BE2C (cell line): ENCODE measurements around the gene WAPL.
"Not testable (repeated sequence)": the region's sequence is repeated elsewhere in the genome, so short reads cannot be mapped to it uniquely, and the experiment has no call there.

Experiments
- DNase-seq: peaks from one replicate; pipeline ENCODE4 v3.0.0-alpha.2; 2020
- H3K27me3 ChIP-seq: fragments of 250-450 bp; sonication (Bioruptor Pico); 2 replicates; pipeline ENCODE4 v1.5.1; 2020; ENCODE audit warnings: mild to moderate bottlenecking
- H3K36me3 ChIP-seq: fragments of 250-450 bp; sonication (Bioruptor Pico); 2 replicates; pipeline ENCODE4 v1.5.1; 2020; ENCODE audit warnings: mild to moderate bottlenecking
- H3K4me1 ChIP-seq: fragments of 250-450 bp; sonication (Bioruptor Pico); 2 replicates; pipeline ENCODE4 v1.5.1; 2020
- H3K4me3 ChIP-seq: 2 replicates; pipeline ENCODE4 v1.5.1; 2011; ENCODE audit warnings: low read depth, low read length
- H3K9me3 ChIP-seq: fragments of 250-450 bp; sonication (Bioruptor Pico); 2 replicates; pipeline ENCODE4 v1.5.1; 2020
- TF ChIP-seq, protein P1 (sequence below): IDR thresholded peaks from 2 replicates; pipeline ENCODE4 v1.5.1; 2012; ENCODE audit warnings: mild to moderate bottlenecking, low read depth, low read length

Gene WAPL

DNA sequence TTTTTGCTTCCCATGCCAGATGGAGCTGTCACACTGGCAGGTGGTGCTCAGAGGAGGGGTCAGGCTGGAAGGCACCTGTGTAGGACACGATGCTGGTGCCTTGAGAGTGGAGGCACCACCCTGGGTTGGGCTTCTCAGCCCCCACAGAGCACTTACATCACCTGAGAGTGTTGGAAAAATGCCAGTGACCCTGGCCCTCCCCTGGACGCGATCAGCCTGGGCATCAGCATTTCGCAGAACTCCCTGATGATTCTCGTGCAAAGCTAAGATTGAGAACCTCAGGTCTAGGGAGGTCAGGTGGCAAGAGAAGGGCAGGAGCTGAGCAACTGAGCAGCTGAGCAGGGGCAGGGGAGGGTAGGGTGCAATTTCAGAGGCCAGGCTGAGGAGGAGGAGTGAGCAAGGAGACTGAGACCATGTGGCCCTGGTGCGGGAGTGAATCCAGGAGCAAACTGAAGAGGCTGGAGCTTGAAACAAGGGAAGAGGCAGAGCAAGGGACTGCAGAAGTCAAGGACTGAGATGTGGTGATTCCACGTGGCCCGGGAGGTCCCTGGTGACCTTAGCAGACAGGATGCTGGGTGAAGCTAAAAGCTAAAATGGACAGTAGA, 130.3 kb downstream of the WAPL start:
- H3K4me3 ChIP-seq: no peak overlapping the region
- TF ChIP-seq, protein P1, sequence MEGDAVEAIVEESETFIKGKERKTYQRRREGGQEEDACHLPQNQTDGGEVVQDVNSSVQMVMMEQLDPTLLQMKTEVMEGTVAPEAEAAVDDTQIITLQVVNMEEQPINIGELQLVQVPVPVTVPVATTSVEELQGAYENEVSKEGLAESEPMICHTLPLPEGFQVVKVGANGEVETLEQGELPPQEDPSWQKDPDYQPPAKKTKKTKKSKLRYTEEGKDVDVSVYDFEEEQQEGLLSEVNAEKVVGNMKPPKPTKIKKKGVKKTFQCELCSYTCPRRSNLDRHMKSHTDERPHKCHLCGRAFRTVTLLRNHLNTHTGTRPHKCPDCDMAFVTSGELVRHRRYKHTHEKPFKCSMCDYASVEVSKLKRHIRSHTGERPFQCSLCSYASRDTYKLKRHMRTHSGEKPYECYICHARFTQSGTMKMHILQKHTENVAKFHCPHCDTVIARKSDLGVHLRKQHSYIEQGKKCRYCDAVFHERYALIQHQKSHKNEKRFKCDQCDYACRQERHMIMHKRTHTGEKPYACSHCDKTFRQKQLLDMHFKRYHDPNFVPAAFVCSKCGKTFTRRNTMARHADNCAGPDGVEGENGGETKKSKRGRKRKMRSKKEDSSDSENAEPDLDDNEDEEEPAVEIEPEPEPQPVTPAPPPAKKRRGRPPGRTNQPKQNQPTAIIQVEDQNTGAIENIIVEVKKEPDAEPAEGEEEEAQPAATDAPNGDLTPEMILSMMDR: no peak
- no peaks in the 10 kb centered on the region for H3K9me3 ChIP-seq
- no peaks in the 10 kb centered on the region for H3K36me3 ChIP-seq
- H3K4me1 ChIP-seq: no peaks in the 10 kb centered on the region
- no peak for DNase-seq
- H3K27me3 ChIP-seq: no peaks in the 10 kb centered on the region

DNA sequence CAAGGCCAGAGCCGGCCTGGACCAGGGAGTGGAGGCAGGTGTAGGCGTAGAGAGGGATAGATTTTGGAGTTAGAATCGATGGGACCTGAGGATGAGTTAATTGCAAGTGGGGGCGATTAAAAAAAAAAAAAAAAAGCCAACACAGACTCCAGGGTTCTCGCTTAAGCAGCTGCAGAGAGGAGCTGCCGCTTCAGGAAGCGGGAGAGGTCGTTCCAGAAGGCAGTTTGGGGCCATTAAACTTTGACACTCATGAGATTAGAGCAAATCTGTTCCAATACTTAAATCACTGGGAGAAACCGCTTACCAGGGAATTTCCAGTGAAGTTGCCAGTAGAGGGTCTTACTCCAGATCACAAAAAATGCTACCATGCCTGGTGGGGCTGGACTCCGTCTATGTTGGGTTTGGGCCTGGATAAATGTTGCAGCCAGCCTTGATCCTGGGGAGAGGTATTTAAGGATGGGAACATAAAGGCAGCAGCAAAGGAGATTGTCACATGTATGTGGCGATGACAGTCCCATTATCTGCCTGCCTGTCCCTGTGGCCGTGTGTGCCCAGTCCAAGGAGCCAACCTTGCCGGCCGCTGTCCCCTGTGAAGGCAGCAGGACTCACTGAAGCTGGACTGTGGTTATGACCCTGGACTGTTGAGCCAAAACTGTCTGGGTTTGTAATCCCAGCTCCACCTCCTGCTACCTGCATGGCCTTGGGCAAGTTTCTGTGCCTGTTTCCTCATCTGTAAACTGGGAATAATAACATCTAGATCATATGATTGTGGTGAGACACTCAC, 131.1 kb downstream of the WAPL start:
- DNase-seq: no peak
- H3K4me3 ChIP-seq: no peak overlapping the region

DNA sequence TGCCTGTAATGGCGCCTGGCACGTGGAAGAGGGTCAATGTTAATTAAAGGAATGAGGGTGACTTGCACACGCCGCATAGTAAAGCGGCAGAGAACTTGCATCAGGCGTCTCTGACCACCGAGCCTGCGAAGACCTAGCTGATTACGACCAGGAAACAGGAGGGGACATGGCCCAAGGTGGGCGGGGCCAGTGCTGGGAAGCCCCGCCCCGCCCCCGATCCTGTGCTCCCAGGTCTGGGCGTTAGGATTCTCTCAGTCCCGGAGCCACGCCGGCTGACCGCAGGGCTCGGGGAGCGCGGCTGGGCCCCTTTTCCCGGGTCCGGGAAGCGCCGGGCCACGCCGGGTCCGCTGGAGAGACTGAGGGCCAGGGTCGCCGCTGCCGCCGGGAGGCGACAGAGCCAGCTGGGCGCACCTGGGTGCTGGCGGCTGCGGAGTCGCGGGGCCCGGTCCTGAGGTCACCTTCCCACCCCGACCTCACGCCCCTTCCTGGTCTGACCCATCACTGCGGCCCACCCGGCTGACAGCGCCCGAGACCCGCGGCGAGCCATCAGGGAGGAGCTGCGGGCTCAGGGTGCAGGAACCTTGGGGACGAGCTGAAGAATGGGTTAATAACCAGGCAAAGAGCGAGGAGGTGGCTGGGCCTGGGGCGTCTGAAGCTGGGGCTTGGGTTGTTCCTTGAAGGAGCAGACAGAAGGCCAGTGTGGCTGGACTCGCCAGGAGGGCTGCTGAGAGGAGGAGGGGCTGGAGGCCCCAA, 132.0 kb downstream of the WAPL start:
- Histone ChIP-seq H3K36me3 (no peaks in the 10 kb centered on the region), H3K4me1 (no peaks in the 10 kb centered on the region), H3K4me3 (no peak overlapping the region), H3K27me3 (no peaks in the 10 kb centered on the region), H3K9me3 (no peaks in the 10 kb centered on the region)
- TF ChIP-seq, protein P1: no peak
- no peak for DNase-seq

More for the DNA sequence above, 131.1 kb downstream of the WAPL start:
- Histone ChIP-seq H3K9me3 (no peaks in the 10 kb centered on the region), H3K36me3 (no peaks in the 10 kb centered on the region), H3K27me3 (no peaks in the 10 kb centered on the region), H3K4me1 (no peaks in the 10 kb centered on the region)
- TF ChIP-seq, protein P1: no peak

DNA sequence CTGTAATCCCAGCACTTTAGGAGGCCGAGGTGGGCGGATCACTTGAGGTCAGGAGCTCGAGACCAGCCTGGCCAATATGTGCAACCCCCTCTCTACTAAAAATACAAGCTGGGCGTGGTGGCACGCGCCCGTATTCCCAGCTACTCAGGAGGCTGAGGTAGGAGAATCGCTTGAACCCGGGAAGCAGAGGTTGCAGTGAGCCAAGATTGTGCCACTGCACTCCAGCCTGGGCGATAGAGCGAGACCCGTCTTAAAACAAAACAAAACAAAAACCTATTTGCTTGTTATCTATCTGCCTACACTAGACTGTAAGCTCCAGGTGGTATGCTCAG, 132.5 kb downstream of the WAPL start:
- H3K4me1 ChIP-seq, DNase-seq, H3K36me3 ChIP-seq, H3K27me3 ChIP-seq, H3K9me3 ChIP-seq, H3K4me3 ChIP-seq: not testable (repeated sequence)

DNA sequence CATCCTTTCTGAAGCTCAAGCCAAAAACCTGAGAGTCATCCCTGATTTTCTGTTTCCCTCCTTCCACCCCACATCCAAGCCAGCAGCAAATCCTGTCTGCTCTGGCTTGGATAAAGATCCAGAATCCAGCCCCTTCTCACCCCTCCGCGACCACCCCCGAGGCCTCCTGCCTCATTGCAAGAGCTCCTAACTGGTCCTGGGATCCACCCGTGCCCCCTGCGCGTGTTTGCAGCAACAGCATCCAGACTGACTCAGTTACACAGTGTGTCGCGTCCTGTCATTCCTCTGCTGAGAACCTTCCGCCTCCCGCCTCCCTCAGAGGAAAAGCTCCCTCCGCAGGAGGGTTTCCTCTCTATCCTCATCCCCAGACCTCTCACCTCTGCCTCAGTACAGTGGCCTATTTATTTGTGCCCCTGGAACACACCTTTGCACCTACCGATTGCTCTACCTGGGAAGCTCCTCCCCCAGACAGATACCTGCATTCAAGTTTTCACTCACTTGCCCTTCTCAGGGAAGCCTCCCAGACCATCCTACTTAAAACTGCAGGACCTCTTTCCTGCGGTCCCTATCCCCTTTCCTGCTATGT, 133.4 kb downstream of the WAPL start:
- TF ChIP-seq, protein P1: no peak
- Histone ChIP-seq H3K36me3 (no peaks in the 10 kb centered on the region), H3K4me1 (no peaks in the 10 kb centered on the region), H3K9me3 (no peaks in the 10 kb centered on the region), H3K4me3 (no peak overlapping the region), H3K27me3 (no peaks in the 10 kb centered on the region)
- DNase-seq: no peak

DNA sequence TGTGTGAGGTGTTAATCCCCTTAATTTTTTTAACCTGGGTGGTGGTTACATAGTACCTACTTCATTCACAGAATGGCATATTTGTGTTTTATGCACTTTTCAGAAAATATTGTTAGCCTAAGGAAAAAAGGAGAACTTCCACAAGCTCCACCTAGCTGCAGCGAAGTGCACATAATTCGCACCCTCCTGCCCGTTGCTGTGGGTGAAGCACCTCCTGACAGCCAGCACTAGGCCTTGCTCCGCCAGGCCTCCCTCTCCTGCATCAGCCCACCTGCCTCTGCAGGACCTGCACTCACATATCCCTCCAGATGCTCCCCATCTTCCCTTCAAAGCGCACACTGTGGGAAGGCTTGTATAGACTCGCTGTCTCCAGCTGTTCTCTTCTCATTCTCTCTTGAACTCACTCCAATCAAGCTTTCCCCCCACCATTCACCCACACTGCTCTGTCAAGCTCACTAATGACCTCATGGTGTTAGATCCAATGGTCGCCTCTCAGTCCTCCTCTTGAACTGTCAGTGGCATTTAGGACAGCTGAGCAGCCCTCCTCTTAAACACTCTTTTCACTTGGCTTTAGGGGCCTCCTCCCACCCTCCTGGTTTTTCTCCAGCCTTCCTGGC, 134.3 kb downstream of the WAPL start:
- no peak for DNase-seq
- H3K4me3 ChIP-seq: no peak overlapping the region
- H3K4me1 ChIP-seq: no peaks in the 10 kb centered on the region
- H3K9me3 ChIP-seq: no peaks in the 10 kb centered on the region
- no peaks in the 10 kb centered on the region for H3K36me3 ChIP-seq
- TF ChIP-seq, protein P1: no peak
- no peaks in the 10 kb centered on the region for H3K27me3 ChIP-seq
